ENCODE results near the gene EMP1. TPM values are rescaled to one million over a fixed set of nuclear protein-coding genes. Genes with fewer than 3 reads are reported as not detected.
A peak's percentile ranks its signal among the peaks of the same experiment; 100 is the strongest.

EMP1 gene
- total RNA-seq, 1 donor from 2014 or later = not detected

- intact Hi-C loops (cut with micrococcal nuclease) = no loop called here
- no peak for ATAC-seq (ENCODE audit: low read depth)
- H3K4me3 Mint-ChIP-seq = peak overlapping the region; percentile 75
These were observed 506 bp downstream of the EMP1 start for GRCh38 chr12:13197032-13197431.

DNA sequence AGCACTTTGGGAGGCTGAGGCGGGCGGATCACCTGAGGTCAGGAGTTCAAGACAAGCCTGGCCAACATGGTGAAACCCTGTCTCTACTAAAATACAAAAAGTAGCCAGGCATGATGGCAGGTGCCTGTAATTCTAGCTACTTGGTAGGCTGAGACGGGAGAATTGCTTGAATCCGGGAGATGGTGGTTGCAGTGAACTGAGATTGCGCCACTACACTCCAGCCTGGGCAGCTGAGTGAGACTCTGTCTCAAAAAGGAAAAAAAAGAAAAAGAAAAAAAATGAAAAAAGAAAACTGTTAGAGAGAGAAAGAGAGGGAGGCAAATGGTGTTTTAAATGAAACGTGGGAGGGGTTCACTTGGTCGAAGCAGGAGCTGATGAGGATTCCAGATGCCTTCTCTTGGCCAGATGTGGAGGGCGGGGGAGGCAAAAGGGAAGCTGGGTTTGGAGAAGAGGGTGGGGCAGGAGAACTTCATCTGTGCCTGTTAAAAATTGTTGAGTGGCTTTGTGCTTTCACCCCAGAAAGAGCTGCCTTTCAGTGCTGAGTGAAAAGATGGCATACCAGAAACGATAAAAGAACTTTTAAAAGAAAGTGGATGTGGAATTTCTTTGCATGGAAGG lies 1.1 kb downstream of the EMP1 start:
- intact Hi-C loops (cut with micrococcal nuclease) = no loop called here
- Mint-ChIP-seq H3K9me3 (no peaks in the 10 kb centered on the region), H3K27me3 (peaks cover 44% of the 10 kb centered on the region), H3K36me3 (ENCODE audit: low read depth) (no peaks in the 10 kb centered on the region), H3K4me1 (peaks cover 31% of the 10 kb centered on the region), H3K27ac (no peak overlapping the region), H3K4me3 (peak overlapping the region; percentile 46)
- ChIA-PET CTCF (interaction anchor here (0.7 to 0.9 kb wide), 2 partner anchors 13 to 243 kb away, joined by 3 read pairs; no protein-coding TSS in a partner anchor), POLR2A (no interaction called here)
- TF ChIP-seq, protein P1, sequence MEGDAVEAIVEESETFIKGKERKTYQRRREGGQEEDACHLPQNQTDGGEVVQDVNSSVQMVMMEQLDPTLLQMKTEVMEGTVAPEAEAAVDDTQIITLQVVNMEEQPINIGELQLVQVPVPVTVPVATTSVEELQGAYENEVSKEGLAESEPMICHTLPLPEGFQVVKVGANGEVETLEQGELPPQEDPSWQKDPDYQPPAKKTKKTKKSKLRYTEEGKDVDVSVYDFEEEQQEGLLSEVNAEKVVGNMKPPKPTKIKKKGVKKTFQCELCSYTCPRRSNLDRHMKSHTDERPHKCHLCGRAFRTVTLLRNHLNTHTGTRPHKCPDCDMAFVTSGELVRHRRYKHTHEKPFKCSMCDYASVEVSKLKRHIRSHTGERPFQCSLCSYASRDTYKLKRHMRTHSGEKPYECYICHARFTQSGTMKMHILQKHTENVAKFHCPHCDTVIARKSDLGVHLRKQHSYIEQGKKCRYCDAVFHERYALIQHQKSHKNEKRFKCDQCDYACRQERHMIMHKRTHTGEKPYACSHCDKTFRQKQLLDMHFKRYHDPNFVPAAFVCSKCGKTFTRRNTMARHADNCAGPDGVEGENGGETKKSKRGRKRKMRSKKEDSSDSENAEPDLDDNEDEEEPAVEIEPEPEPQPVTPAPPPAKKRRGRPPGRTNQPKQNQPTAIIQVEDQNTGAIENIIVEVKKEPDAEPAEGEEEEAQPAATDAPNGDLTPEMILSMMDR (IDR thresholded peaks at IDR 0.05) = no peak
- ATAC-seq (ENCODE audit: low read depth) (no peak), DNase-seq (no peak)

More at GRCh38 chr12:13197032-13197431, 506 bp downstream of the EMP1 start:
- H3K36me3 Mint-ChIP-seq (ENCODE audit: low read depth) = no peaks in the 10 kb centered on the region
- peak overlapping the region; percentile 16 for H3K27ac Mint-ChIP-seq
- CTCF ChIA-PET = interaction anchor here (1.0 to 2.0 kb wide), 3 partner anchors 11 to 280 kb away, joined by 3 to 10 read pairs (median 3); no protein-coding TSS in a partner anchor
- H3K9me3 Mint-ChIP-seq = no peaks in the 10 kb centered on the region
- POLR2A ChIA-PET = interaction anchor here (0.6 to 1.0 kb wide), 2 partner anchors 97 to 99 kb away, joined by 3 to 5 read pairs; no protein-coding TSS in a partner anchor
- no peak for DNase-seq
- TF ChIP-seq, protein P1 (IDR thresholded peaks at IDR 0.05) = no peak
- H3K27me3 Mint-ChIP-seq = peaks cover 38% of the 10 kb centered on the region
- peaks cover 31% of the 10 kb centered on the region for H3K4me1 Mint-ChIP-seq

- H3K27ac Mint-ChIP-seq = no peak overlapping the region
- CTCF ChIA-PET = interaction anchor here (0.7 to 0.9 kb wide), 2 partner anchors 13 to 243 kb away, joined by 3 read pairs; no protein-coding TSS in a partner anchor
These were observed 1.7 kb downstream of the EMP1 start for GRCh38 chr12:13198241-13198640.

DNA sequence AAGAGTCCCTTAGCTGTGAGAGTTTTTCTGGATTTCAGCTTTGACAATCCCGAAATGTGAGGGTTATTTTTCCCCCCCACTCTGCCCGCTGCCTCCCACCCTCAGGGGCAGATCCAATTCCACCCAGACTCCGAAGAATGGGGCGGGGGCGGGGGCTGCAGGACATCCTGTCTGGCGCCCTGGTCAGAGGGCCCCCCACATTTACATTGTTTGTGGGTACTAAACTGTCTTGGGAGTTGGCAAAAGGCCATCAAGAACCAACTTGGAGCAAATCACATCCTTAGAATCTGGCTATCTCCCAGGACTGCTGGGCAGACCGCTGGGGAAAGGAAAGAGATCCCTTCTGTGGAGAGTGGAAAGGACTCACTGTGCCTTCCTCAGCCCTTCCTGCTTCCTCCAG lies 2.4 kb downstream of the EMP1 start:
- DNase-seq = no peak
- Mint-ChIP-seq H3K9me3 (no peaks in the 10 kb centered on the region), H3K27ac (no peak overlapping the region), H3K36me3 (ENCODE audit: low read depth) (no peaks in the 10 kb centered on the region), H3K4me1 (peaks cover 31% of the 10 kb centered on the region), H3K27me3 (peaks cover 40% of the 10 kb centered on the region), H3K4me3 (no peak overlapping the region)
- ChIA-PET CTCF (no interaction called here), POLR2A (no interaction called here)
- TF ChIP-seq, protein P1 (IDR thresholded peaks at IDR 0.05) = no peak
- intact Hi-C loops (cut with micrococcal nuclease) = no loop called here
- no peak for ATAC-seq (ENCODE audit: low read depth)

More at GRCh38 chr12:13198241-13198640, 1.7 kb downstream of the EMP1 start:
- Mint-ChIP-seq H3K4me1 (peaks cover 31% of the 10 kb centered on the region), H3K36me3 (ENCODE audit: low read depth) (no peaks in the 10 kb centered on the region), H3K27me3 (peaks cover 44% of the 10 kb centered on the region), H3K9me3 (no peaks in the 10 kb centered on the region), H3K4me3 (no peak overlapping the region)
- POLR2A ChIA-PET = no interaction called here
- TF ChIP-seq, protein P1 (IDR thresholded peaks at IDR 0.05) = no peak
- intact Hi-C loops (cut with micrococcal nuclease) = no loop called here
- ATAC-seq (ENCODE audit: low read depth) (no peak), DNase-seq (no peak)

DNA sequence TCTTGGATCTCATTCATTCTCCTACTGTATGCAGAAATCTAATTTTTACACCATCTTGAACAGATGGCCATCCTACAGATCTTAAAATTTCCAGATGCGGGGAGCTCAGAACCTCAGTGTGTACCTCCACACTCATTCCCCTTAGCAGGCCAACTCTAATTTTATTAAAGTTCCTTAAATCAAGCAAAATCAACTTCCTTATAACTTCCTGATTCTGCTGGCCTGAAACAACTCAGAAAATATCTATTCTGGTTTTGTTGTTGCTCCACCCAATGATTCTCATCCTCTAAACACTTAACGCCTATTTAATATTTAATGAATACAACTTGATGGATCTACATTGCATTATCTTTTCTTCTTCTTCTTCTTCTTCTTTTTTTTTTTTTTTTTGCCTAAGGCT lies 3.1 kb downstream of the EMP1 start:
- Mint-ChIP-seq H3K4me1 (peaks cover 31% of the 10 kb centered on the region), H3K27ac (no peak overlapping the region), H3K4me3 (no peak overlapping the region), H3K36me3 (ENCODE audit: low read depth) (no peaks in the 10 kb centered on the region), H3K9me3 (no peaks in the 10 kb centered on the region), H3K27me3 (peaks cover 42% of the 10 kb centered on the region)
- TF ChIP-seq, protein P1 (IDR thresholded peaks at IDR 0.05) = no peak
- POLR2A ChIA-PET = no interaction called here
- intact Hi-C loops (cut with micrococcal nuclease) = no loop called here
- ATAC-seq (ENCODE audit: low read depth) (no peak), DNase-seq (no peak)
- CTCF ChIA-PET = interaction anchor here (2.3 kb wide), 1 partner anchor 12 kb away, joined by 12 read pairs; no protein-coding TSS in a partner anchor
